H1 (cell line): ENCODE results near the gene TXK. TPM values are rescaled to one million over a fixed set of nuclear protein-coding genes. Genes with fewer than 3 reads are reported as not detected.

Experiments used
- JUN ChIP-seq: IDR thresholded peaks from 2 replicates; pipeline ENCODE4 v1.6.1; 2011; ENCODE audit warnings: low read depth, mild to moderate bottlenecking, improper control_type of control experiment, low read length
- KDM5A ChIP-seq: fragments of 200-600 bp; IDR thresholded peaks from 2 replicates; pipeline ENCODE4 v1.7.1; 2012; ENCODE audit warnings: mild to moderate bottlenecking, low read length, inconsistent platforms, mixed read lengths
- NRF1 ChIP-seq: IDR thresholded peaks from 2 replicates; pipeline ENCODE4 v1.6.1; 2011; ENCODE audit warnings: mild to moderate bottlenecking, low read depth, low read length, improper control_type of control experiment
- RAD21 ChIP-seq, 2 experiments: IDR thresholded peaks in 1 of 2; conservative IDR thresholded peaks in 1 of 2; 2 replicates each; pipeline ENCODE4 v1.6.1; 2011; ENCODE audit warnings: low read depth in 2 of 2, low read length in 2 of 2, improper control_type of control experiment in 1 of 2, inconsistent platforms in 1 of 2, mild to moderate bottlenecking in 1 of 2, moderate library complexity in 1 of 2
- RFX5 ChIP-seq: IDR thresholded peaks from 2 replicates; pipeline ENCODE4 v1.6.1; 2011; ENCODE audit warnings: low read depth, low read length, improper control_type of control experiment, borderline replicate concordance
- polyA plus RNA-seq, 7 experiments: library from polyadenylated mRNA; depleted of rRNA in 3 of 7; stranded (reverse) in 5 of 7; unstranded in 2 of 7; fragments of >200 nt in 5 of 7; fragments of 200-250 nt in 2 of 7; gene quantifications; 1 replicate in 5 of 7; 2 replicates in 1 of 7; 4 replicates in 1 of 7; pipeline versions ENCODE4 v1.2.1 to v1.2.3, GENCODE V29; 2011 to 2013; ENCODE audit warnings: missing spikeins in 2 of 7, mixed read lengths in 2 of 7
- total RNA-seq: library from RNA; stranded (reverse); fragmentation: NEBNext Ultra II Directional; extraction: Animal tissue kit (Norgen Biotek cat#: 25700); gene quantifications from 2 replicates; pipeline ENCODE4 v1.2.1, GENCODE V29; 2021

Gene TXK
- total and polyA plus RNA-seq, 2 of the 8 experiments (the other 6 are each of a cell fraction or from before 2014, with no cell fraction given) = not detected

DNA sequence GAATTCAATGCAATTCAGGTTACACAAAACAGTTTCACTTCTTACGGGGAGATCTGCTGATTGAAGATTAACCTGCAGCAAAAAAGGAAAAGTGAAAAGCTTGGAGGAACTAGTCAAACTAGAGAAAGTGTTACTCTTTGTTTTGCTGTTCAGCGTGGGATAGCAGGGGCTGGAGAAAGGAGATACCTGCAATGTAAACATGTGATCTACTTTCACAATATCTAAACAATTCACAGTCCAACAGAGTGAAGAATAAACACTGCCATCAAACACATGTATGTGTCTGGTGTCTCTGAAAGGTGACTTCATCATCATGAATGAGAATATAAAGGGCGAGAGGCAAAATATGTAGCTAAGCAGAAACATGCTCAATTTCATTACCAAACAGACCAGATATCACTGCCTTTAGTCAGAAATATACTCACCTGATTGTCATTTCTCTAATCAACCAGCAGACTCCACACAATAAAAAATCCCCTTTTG lies 91.0 kb downstream of the TXK start (continued):
- no peak for TF ChIP-seq RFX5
- TF ChIP-seq JUN = no peak
- no peak for TF ChIP-seq RAD21 (IDR thresholded peaks at IDR 0.05 in 1 of 2, conservative IDR thresholded peaks at IDR 0.05 in 1 of 2; ENCODE audit: low read depth in 2 of 2, low read length in 2 of 2)
- TF ChIP-seq KDM5A = no peak
- no peak for TF ChIP-seq NRF1
